NB4 (cell line): ENCODE data around the gene ERFL.

ENCODE experiments used
- CTCF ChIP-seq: IDR thresholded peaks from one replicate; pipeline ENCODE4 v1.5.1; 2012; ENCODE audit warnings: low read depth, low read length
- MAX ChIP-seq: IDR thresholded peaks from 2 replicates; pipeline ENCODE4 v1.6.1; 2011; ENCODE audit warnings: low read depth, low read length
- POLR2A ChIP-seq: IDR thresholded peaks from 2 replicates; pipeline ENCODE4 v1.6.1; 2011; ENCODE audit warnings: mild to moderate bottlenecking; ENCODE audit not compliant: insufficient read length; ENCODE audit errors: extremely low read depth

- TF ChIP-seq CTCF (no peak), POLR2A (no peak), MAX (no peak)
Measured at GRCh38 chr19:41879670-41880328, 48.5 kb downstream of the ERFL start.
